Smooth muscle cell (in vitro differentiated cells): Measurements from ENCODE around the gene CXorf66. TPM values are rescaled to one million over a fixed set of nuclear protein-coding genes. Genes with fewer than 3 reads are reported as not detected.

Experiments used
- DNase-seq: peaks from one replicate; lab custom pipeline; 2025; ENCODE audit not compliant: unreplicated experiment; lab: John Stamatoyannopoulos, UW
- H2AFZ ChIP-seq: fragments of 200-600 bp; sonication (generic); 2 replicates; pipeline ENCODE4 v1.6.0; 2016; ENCODE audit warnings: antibody characterized with exemption, low read depth, mild to moderate bottlenecking
- H3F3A ChIP-seq: fragments of 200-600 bp; sonication (generic); 2 replicates; pipeline ENCODE4 v1.6.0; 2017; ENCODE audit warnings: antibody characterized with exemption, low read depth
- H3K27ac ChIP-seq: fragments of 200-600 bp; sonication (generic); 2 replicates; pipeline ENCODE4 v1.5.1; 2016; ENCODE audit warnings: low read depth, mild to moderate bottlenecking
- H3K27me3 ChIP-seq: fragments of 200-600 bp; sonication (generic); 2 replicates; pipeline ENCODE4 v1.6.1; 2016; ENCODE audit warnings: low read depth, mild to moderate bottlenecking
- H3K36me3 ChIP-seq: fragments of 200-600 bp; sonication (generic); 2 replicates; pipeline ENCODE4 v1.5.1; 2016; ENCODE audit warnings: low read depth
- H3K4me1 ChIP-seq: fragments of 200-600 bp; sonication (generic); 2 replicates; pipeline ENCODE4 v1.5.1; 2016; ENCODE audit warnings: low read depth
- H3K4me2 ChIP-seq: fragments of 200-600 bp; sonication (generic); 2 replicates; pipeline ENCODE4 v1.6.0; 2016; ENCODE audit warnings: mild to moderate bottlenecking
- H3K4me3 ChIP-seq: fragments of 200-600 bp; sonication (generic); 2 replicates; pipeline ENCODE4 v1.5.1; 2016; ENCODE audit warnings: mild to moderate bottlenecking
- H3K79me2 ChIP-seq: fragments of 200-600 bp; sonication (generic); 2 replicates; pipeline ENCODE4 v1.6.0; 2016; ENCODE audit warnings: low read depth, mild to moderate bottlenecking
- H3K9ac ChIP-seq: fragments of 200-600 bp; sonication (generic); 2 replicates; pipeline ENCODE4 v1.6.0; 2016; ENCODE audit warnings: low read depth
- H3K9me3 ChIP-seq: fragments of 200-600 bp; sonication (generic); replicated peaks from 2 replicates; pipeline ENCODE4 v1.5.1; 2016; ENCODE audit warnings: low read depth
- H4K20me1 ChIP-seq: fragments of 200-600 bp; sonication (generic); 2 replicates; pipeline ENCODE4 v1.6.0; 2016; ENCODE audit warnings: low read depth
- WGBS: methylation state at CpG from one replicate; pipeline ENCODE4 v1.1.7; 2016; ENCODE audit warnings: low lambda C conversion rate; 5-methylcytosine and 5-hydroxymethylcytosine counted together
- polyA plus RNA-seq: library from polyadenylated mRNA; unstranded; fragments of >200 nt; fragmentation: Nextera tagmentation; extraction: Ambion mirVana; gene quantifications from 2 replicates; pipeline ENCODE4 v1.2.1, GENCODE V29; 2016
- total RNA-seq: library from RNA; depleted of rRNA; stranded (reverse); fragments of >200 nt; gene quantifications from 2 replicates; pipeline ENCODE4 v1.2.3, GENCODE V29; 2014
- TF ChIP-seq, protein P1 (sequence below): fragments of 200-600 bp; sonication (generic); IDR thresholded peaks from 2 replicates; pipeline ENCODE4 v1.5.1; 2017; ENCODE audit warnings: borderline replicate concordance, mild to moderate bottlenecking, antibody characterized with exemption; ENCODE audit not compliant: insufficient read depth, poor library complexity, severe bottlenecking

CXorf66 gene
- total and polyA plus RNA-seq, 2 experiments from 2014 or later: not detected

GRCh38 chrX:139930916-139931645, 34.2 kb downstream of the CXorf66 start:
- TF ChIP-seq, protein P1, sequence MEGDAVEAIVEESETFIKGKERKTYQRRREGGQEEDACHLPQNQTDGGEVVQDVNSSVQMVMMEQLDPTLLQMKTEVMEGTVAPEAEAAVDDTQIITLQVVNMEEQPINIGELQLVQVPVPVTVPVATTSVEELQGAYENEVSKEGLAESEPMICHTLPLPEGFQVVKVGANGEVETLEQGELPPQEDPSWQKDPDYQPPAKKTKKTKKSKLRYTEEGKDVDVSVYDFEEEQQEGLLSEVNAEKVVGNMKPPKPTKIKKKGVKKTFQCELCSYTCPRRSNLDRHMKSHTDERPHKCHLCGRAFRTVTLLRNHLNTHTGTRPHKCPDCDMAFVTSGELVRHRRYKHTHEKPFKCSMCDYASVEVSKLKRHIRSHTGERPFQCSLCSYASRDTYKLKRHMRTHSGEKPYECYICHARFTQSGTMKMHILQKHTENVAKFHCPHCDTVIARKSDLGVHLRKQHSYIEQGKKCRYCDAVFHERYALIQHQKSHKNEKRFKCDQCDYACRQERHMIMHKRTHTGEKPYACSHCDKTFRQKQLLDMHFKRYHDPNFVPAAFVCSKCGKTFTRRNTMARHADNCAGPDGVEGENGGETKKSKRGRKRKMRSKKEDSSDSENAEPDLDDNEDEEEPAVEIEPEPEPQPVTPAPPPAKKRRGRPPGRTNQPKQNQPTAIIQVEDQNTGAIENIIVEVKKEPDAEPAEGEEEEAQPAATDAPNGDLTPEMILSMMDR: no peak
- peak overlapping the region; percentile 85 for H3K4me2 ChIP-seq
- H3K36me3 ChIP-seq: no peaks in the 10 kb centered on the region
- H3K9me3 ChIP-seq: no peaks in the 10 kb centered on the region
- peaks cover 46% of the 10 kb centered on the region for H4K20me1 ChIP-seq
- H3K27ac ChIP-seq: no peak overlapping the region
- H2AFZ ChIP-seq: no peak overlapping the region
- H3K79me2 ChIP-seq: no peaks in the 10 kb centered on the region
- no peaks in the 10 kb centered on the region for H3K4me1 ChIP-seq
- peak overlapping the region; percentile 34 for H3K9ac ChIP-seq
- peak overlapping the region; percentile 73 for H3K4me3 ChIP-seq
- peak; percentile 1 for DNase-seq
- no peaks in the 10 kb centered on the region for H3K27me3 ChIP-seq
- H3F3A ChIP-seq: peaks cover 5% of the 10 kb centered on the region
- WGBS: 57% methylated on average over 27 of the region's 27 CpGs

DNA sequence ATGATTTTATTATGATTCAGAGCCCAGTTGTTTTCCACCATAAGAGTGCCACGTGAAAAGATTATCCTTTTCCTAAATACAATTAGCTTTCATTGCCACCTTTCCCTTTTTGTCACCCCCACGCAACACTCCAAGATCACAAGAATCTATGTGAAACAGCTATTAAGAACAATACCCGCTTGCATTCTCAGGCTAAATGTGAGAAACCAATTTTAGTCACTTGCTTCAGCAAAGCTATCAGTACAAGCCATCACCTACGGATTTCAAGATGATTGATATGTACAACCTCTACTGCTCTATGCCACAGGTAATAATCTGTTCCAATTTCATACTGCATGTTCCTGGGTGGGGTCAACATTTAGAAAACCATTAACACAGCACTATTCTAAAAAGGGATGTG, 34.9 kb downstream of the CXorf66 start:
- DNase-seq: no peak
- peak overlapping the region; percentile 85 for H3K4me2 ChIP-seq
- peaks cover 5% of the 10 kb centered on the region for H3K79me2 ChIP-seq
- no peaks in the 10 kb centered on the region for H3K27me3 ChIP-seq
- H4K20me1 ChIP-seq: peaks cover 53% of the 10 kb centered on the region
- H2AFZ ChIP-seq: no peak overlapping the region
- H3K9me3 ChIP-seq: no peaks in the 10 kb centered on the region
- H3K27ac ChIP-seq: no peak overlapping the region
- no peaks in the 10 kb centered on the region for H3K4me1 ChIP-seq
- peaks cover 5% of the 10 kb centered on the region for H3F3A ChIP-seq
- H3K4me3 ChIP-seq: peak overlapping the region; percentile 73
- H3K9ac ChIP-seq: no peak overlapping the region
- 67% methylated on average over 4 of the region's 4 CpGs for WGBS
- H3K36me3 ChIP-seq: no peaks in the 10 kb centered on the region
- TF ChIP-seq, protein P1: no peak

DNA sequence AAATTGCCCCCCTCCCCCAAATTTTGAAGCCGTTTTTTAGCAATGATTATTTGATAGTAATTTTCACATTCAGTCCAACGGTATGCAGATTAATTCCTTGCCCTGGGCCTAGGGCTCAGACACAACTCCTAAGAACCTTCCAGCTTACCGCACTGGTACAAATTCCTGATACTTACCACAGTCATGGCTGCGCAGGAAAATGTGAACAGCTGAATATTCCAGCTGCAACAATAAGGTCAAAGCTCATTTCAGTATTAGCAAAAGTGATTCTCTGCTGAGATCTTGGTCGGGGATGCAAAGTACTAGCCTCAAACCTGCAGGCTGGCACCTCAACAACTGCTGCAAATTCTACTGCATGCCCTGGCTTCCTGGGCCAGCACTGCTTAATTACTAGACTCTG, 35.4 kb downstream of the CXorf66 start:
- no peaks in the 10 kb centered on the region for H3K27me3 ChIP-seq
- no peak overlapping the region for H3K4me3 ChIP-seq
- no peak overlapping the region for H3K27ac ChIP-seq
- TF ChIP-seq, protein P1: no peak
- H3F3A ChIP-seq: peaks cover 5% of the 10 kb centered on the region
- H4K20me1 ChIP-seq: peaks cover 55% of the 10 kb centered on the region
- no peaks in the 10 kb centered on the region for H3K36me3 ChIP-seq
- 64% methylated on average over 5 of the region's 5 CpGs for WGBS
- no peak overlapping the region for H3K4me2 ChIP-seq
- H3K79me2 ChIP-seq: peaks cover 5% of the 10 kb centered on the region
- no peak overlapping the region for H3K9ac ChIP-seq
- no peak for DNase-seq
- no peak overlapping the region for H2AFZ ChIP-seq
- no peaks in the 10 kb centered on the region for H3K4me1 ChIP-seq
- no peaks in the 10 kb centered on the region for H3K9me3 ChIP-seq

- Histone ChIP-seq H3K4me2 (no peak overlapping the region), H2AFZ (no peak overlapping the region), H3K9ac (no peak overlapping the region), H3K27ac (no peak overlapping the region), H3F3A (no peaks in the 10 kb centered on the region), H3K27me3 (no peaks in the 10 kb centered on the region), H3K9me3 (no peaks in the 10 kb centered on the region), H3K79me2 (peaks cover 5% of the 10 kb centered on the region), H4K20me1 (peaks cover 45% of the 10 kb centered on the region), H3K4me1 (no peaks in the 10 kb centered on the region), H3K4me3 (no peak overlapping the region), H3K36me3 (no peaks in the 10 kb centered on the region)
- TF ChIP-seq, protein P1: no peak
- DNase-seq: no peak
- 71% methylated on average over 6 of the region's 6 CpGs for WGBS
Measured at GRCh38 chrX:139924696-139925095, 40.6 kb downstream of the CXorf66 start.
